Kidney (tissue), 14 donors: ENCODE measurements around the gene SPATA19. TPM values are rescaled to one million over a fixed set of nuclear protein-coding genes. Genes with fewer than 3 reads are reported as not detected.

Experiments
- DNase-seq, 5 donors: peaks; one replicate each; pipeline ENCODE4 v3.0.0-alpha.2; 2013 to 2020
- FAIRE-seq: peaks from 2 replicates; lab custom pipeline; 2012; peaks lifted over from hg19 to GRCh38; lab: Jason Lieb, UNC
- H3K27ac ChIP-seq, 2 donors: one replicate each; pipeline ENCODE4 v1.7.0; 2013; ENCODE audit warnings: low read depth in 2 of 2, low read length in 2 of 2, inconsistent platforms in 1 of 2
- H3K27me3 ChIP-seq: one replicate; pipeline ENCODE4 v1.7.1; 2013; ENCODE audit warnings: low read length, inconsistent platforms; ENCODE audit not compliant: control insufficient read depth, insufficient read depth
- H3K36me3 ChIP-seq, 3 donors: one replicate each; pipeline versions ENCODE4 v1.7.0 to v1.7.1; 2013; ENCODE audit warnings: low read length in 3 of 3, control low read depth in 1 of 3, inconsistent platforms in 1 of 3; ENCODE audit not compliant: insufficient read depth in 3 of 3, control insufficient read depth in 2 of 3
- H3K4me1 ChIP-seq, 3 donors: one replicate each; pipeline versions ENCODE4 v1.7.0 to v1.7.1; 2013; ENCODE audit warnings: low read length in 3 of 3, inconsistent platforms in 1 of 3, low read depth in 1 of 3; ENCODE audit not compliant: control insufficient read depth in 2 of 3, insufficient read depth in 2 of 3
- H3K4me3 ChIP-seq, 3 donors: one replicate each; pipeline versions ENCODE4 v1.7.0 to v1.8.1; 2013; ENCODE audit warnings: low read length in 3 of 3, control low read depth in 1 of 3, inconsistent platforms in 1 of 3
- H3K9ac ChIP-seq, 3 donors: one replicate each; pipeline versions ENCODE4 v1.7.0 to v1.7.1; 2013; ENCODE audit warnings: low read length in 3 of 3, control low read depth in 1 of 3, inconsistent platforms in 1 of 3
- H3K9me3 ChIP-seq, 3 donors: one replicate each; pipeline versions ENCODE4 v1.7.0 to v1.7.1; 2013; ENCODE audit warnings: low read length in 3 of 3, control low read depth in 1 of 3, inconsistent platforms in 1 of 3; ENCODE audit not compliant: control insufficient read depth in 2 of 3, insufficient read depth in 1 of 3
- CTCF ChIP-seq: IDR thresholded peaks from 3 replicates; pipeline ENCODE4 v1.5.1; 2012; ENCODE audit warnings: mild to moderate bottlenecking, moderate library complexity, borderline replicate concordance; ENCODE audit not compliant: insufficient read depth; ENCODE audit errors: extremely low read depth
- intact Hi-C: fragments of 100-400 bp; cut with DNase I; formaldehyde crosslinking; loops from one replicate; pipeline ENCODE4 v1.11.1; 2022
- polyA plus RNA-seq: library from polyadenylated mRNA; stranded (reverse); fragments of 350-450 nt; fragmentation: Illumina TruSeq; extraction: RNeasy Lipid Tissue Mini Kit (QIAGEN cat#74804); gene quantifications from one replicate; pipeline ENCODE4 v1.2.3, GENCODE V29; 2014; ENCODE audit warnings: low read depth, low replicate concordance; ENCODE audit not compliant: insufficient read depth
- total RNA-seq: library from RNA; stranded (reverse); fragmentation: NEBNext Ultra II Directional; extraction: Animal tissue kit (Norgen Biotek cat#: 25700); gene quantifications from one replicate; pipeline ENCODE4 v1.2.1, GENCODE V29; 2021
- donor health status: control.
- donor health status: control.
- donor health status: control.
- donor health status: control.
- donor health status: control.
- donor health status: DM: yes; HTN: yes; CAD: no.
- donor health status: Normal renal cell carcinoma (clear cell type).

SPATA19 gene
- total and polyA plus RNA-seq, 2 donors from 2014 or later = not detected

- peaks cover 0 to 7% (median 0%) of the 10 kb centered on the region in 3 donors for H3K9me3 ChIP-seq
- no peaks in the 10 kb centered on the region for H3K36me3 ChIP-seq
- no peak overlapping the region for H3K9ac ChIP-seq
- H3K27me3 ChIP-seq = no peaks in the 10 kb centered on the region
- DNase-seq = no peak
- no peak for FAIRE-seq
- no peaks in the 10 kb centered on the region for H3K4me1 ChIP-seq
- H3K4me3 ChIP-seq = no peak overlapping the region
- TF ChIP-seq CTCF = no peak
- H3K27ac ChIP-seq = no peak overlapping the region
- intact Hi-C loops = no loop called here
Observed at GRCh38 chr11:133841279-133842043, 3.9 kb downstream of the SPATA19 start.

- no peak for DNase-seq
- H3K4me3 ChIP-seq = no peak overlapping the region
- FAIRE-seq = no peak
Observed at GRCh38 chr11:133840479-133840941, 4.8 kb downstream of the SPATA19 start.

GRCh38 chr11:133835593-133836548 is 9.4 kb downstream of the SPATA19 start:
- Histone ChIP-seq H3K9ac (no peak overlapping the region), H3K27me3 (no peaks in the 10 kb centered on the region), H3K9me3 (peaks cover 0 to 7% (median 0%) of the 10 kb centered on the region in 3 donors), H3K36me3 (no peaks in the 10 kb centered on the region), H3K27ac (no peak overlapping the region), H3K4me3 (no peak overlapping the region), H3K4me1 (no peaks in the 10 kb centered on the region)
- no peak for TF ChIP-seq CTCF
- DNase-seq = no peak
- FAIRE-seq = no peak
- intact Hi-C loops = no loop called here

More at GRCh38 chr11:133840479-133840941, 4.8 kb downstream of the SPATA19 start:
- Histone ChIP-seq H3K27me3 (no peaks in the 10 kb centered on the region), H3K9ac (no peak overlapping the region), H3K36me3 (no peaks in the 10 kb centered on the region), H3K4me1 (no peaks in the 10 kb centered on the region), H3K27ac (no peak overlapping the region), H3K9me3 (peaks cover 0 to 7% (median 0%) of the 10 kb centered on the region in 3 donors)
- intact Hi-C loops = no loop called here
- no peak for TF ChIP-seq CTCF
